Activated CD8-positive, alpha-beta memory T cell treated with anti-CD3 and anti-CD28 coated beads for 36 hours (primary cell): ENCODE results near the gene SFRP5. TPM values are rescaled to one million over a fixed set of nuclear protein-coding genes. Genes with fewer than 3 reads are reported as not detected.

Experiments
- CTCF ChIA-PET: fragments of 350-600 bp; sonication (Branson Sonifier 250); formaldehyde crosslinking; loops from one replicate; lab custom pipeline; 2021; ENCODE audit warnings: antibody characterized with exemption; lab: Charles Lee
- POLR2A ChIA-PET: fragments of 350-600 bp; sonication (Branson Sonifier 250); formaldehyde crosslinking; loops from one replicate; lab custom pipeline; 2021; ENCODE audit warnings: antibody characterized with exemption; lab: Charles Lee
- total RNA-seq, 2 experiments: library from RNA; stranded (reverse); gene quantifications; one replicate each; pipeline ENCODE4 v1.2.3, GENCODE V29; 2021

The SFRP5 gene, protein sequence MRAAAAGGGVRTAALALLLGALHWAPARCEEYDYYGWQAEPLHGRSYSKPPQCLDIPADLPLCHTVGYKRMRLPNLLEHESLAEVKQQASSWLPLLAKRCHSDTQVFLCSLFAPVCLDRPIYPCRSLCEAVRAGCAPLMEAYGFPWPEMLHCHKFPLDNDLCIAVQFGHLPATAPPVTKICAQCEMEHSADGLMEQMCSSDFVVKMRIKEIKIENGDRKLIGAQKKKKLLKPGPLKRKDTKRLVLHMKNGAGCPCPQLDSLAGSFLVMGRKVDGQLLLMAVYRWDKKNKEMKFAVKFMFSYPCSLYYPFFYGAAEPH
- under 1 TPM in 1 of 2 experiments, not detected in 1; 0.11 TPM for total RNA-seq

DNA sequence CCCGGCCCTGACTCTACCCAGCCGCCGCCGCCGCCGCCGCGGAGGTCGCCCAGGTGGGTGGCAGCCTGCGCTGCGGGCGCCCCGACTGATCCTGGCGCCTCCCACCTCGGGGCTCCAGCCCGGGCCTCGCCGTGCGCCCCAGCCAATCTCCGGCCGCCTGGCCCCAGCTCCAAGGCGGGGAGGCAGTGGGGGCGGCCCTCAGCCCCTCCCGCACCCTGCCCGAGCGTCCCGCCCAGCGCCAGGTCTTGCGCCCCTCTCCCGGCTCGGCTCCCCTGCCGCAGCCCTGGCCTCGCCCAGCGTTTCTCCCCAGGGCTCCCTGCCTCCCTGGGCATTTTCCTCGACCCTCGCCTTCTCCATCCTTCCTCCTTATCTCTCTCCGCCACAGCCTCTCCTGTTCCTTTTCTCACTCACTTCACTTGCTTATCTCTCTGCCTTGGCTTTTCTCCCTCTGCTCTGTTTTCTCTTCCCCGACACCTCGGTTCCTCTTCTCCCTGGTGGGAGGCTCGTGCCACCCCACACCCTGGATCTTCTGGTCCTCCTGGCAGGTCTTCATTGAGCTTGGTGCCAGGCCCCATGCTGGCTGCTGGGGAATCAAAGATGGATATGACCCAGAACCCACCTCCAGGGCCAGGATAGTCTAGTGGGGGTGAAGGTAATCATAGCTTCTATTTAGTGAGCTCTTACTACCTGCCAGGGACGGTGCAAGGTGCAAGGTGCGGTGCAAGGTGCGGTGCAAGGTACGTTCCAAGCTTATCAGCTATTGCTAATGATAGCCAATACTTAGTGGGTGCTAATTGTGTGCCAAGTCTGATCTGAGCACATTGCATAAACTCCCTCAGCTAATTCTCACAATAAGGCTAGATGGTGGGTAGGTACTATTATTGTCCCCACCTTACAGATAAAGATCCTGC, at the start of gene SFRP5:
Gene SFRP5 (minus strand): TSS at position 87 of the 911 bp plus-strand sequence. CDS start 166 bp downstream, outside the sequence.
- CTCF ChIA-PET: no interaction called here
- POLR2A ChIA-PET: interaction anchor here (0.5 to 0.6 kb wide), 2 partner anchors 31 to 47 kb away, joined by 3 to 6 read pairs; no protein-coding TSS in a partner anchor

DNA sequence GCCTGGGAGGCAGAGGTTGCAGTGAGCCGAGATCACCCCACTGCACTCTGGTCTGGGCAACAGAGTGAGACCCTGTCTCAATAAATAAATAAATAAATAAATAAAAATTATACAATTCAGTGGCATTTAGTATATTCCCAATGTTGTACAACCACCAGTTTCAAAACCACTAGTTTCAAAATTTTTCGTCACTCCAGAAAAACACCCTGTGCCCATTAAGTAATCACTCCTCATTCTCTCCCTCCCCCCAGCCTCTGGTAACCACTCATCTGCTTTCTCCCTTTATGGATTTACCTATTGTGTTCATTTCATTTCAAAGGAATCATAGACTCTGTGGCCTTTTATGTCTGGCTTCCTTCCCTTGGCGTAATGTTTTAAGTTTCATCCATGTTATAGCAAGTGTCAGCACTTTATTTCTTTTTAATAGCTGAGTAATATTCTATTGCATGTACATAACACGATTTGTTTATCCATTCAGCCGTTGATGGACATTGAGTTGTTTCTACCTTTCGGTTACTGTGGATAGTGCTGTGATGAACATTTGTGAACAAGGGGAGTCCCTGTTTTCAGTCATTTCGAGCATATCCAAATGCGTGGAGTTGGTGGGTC, 48.4 kb upstream of the SFRP5 start:
- POLR2A ChIA-PET: no interaction called here
- CTCF ChIA-PET: interaction anchor here (0.5 kb wide), 1 partner anchor 1737 kb away, joined by 6 read pairs; no protein-coding TSS in a partner anchor

DNA sequence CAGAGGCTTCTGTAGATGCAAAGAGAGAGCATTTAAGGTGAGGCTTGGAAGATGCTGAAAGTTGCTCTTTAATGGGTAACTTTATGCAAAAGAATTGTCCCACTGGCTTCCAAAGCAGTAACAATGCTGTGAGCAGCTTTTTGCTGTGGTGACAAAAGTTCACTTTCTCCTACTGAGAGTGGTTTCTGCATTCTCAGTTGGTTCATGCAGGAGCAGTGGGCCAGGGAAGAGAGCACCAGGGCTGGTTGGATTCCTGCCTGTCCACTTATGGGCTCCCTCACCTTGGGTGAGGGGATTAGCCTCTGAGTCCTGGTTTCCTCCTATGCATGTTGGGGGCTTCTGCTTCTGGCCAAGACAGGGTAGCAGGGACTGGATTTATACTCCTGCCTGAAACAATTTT, 46.8 kb upstream of the SFRP5 start:
- ChIA-PET POLR2A (no interaction called here), CTCF (no interaction called here)

DNA sequence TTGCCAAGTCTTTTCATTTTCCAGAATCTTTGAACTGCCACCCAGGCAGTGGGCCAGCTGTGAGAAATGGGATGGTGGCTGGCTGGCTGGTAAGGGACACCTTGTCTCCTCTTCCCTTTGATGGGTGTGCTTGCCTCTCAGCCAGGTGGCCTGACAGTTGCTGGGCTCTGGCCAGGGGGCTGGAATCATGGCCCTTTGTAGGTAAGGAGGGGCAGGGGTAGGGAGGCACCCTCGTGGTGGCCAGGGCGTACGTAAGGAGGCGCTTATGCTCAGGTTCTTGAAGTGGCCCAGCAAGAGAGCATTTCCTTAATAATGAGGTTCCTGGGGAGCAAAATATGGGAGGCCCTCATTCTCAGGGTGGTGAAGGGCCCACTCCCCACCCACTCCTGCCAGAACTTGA, 44.8 kb upstream of the SFRP5 start:
- ChIA-PET CTCF (no interaction called here), POLR2A (no interaction called here)

DNA sequence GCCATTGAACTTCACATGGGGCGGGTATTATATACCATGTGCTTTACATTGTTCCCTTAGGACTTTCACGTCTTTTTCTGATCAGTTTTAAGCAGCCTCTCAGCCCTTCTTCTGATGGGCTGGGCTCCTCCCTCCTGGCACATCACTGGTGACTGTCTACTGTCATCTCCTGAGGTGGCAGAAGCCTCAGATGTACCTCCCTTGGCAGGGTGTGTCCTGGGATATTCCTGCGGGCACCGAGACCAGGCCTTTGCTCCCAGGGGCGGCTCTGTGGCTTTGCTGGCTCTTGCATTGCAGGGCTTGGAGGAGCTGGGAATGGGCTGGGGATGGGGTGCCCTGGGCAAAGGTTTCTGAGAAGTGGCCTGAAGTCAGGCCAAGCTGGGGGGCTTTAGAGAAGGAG, 43.2 kb upstream of the SFRP5 start:
- ChIA-PET POLR2A (no interaction called here), CTCF (no interaction called here)

DNA sequence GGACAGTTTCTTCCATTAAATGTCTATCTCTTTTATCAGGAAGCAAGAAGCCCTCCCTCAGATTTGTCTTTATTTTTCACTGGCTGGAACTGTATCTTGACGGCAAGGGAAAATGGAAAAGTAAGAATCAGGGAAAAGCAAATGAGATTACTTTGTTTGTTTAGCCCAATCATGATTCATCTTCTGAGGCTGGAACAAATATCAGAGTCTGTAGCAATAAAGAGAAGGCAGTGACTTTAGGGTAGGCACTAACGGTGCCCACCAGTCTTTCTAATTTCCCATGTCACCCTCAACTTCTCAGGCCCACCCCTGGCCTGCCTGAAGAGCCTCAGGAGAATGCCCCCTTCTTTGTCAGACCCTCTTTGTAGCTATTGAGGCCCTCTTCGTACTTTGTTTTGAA, 41.5 kb upstream of the SFRP5 start:
- ChIA-PET POLR2A (no interaction called here), CTCF (interaction anchor here (1.0 kb wide), 1 partner anchor 32 kb away, joined by 3 read pairs; no protein-coding TSS in a partner anchor)

DNA sequence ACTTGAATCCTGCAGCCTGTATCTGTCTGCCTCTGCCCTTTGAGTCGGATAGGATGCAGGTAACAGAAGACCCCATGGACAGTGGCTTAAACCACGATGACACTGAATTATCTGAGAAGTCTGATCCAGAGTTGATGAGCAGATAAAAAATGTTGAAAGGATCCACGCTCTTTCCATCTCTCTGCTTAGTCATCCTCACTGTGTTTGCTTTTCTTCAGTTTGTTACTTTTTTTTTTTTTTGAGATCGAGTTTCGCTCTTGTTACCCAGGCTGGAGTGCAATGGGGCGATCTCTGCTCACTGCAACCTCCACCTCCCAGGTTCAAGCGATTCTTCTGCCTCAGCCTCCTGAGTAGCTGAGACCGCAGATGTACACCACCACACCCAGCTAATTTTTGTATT, 40.9 kb upstream of the SFRP5 start:
- POLR2A ChIA-PET: no interaction called here
- CTCF ChIA-PET: interaction anchor here (1.0 kb wide), 1 partner anchor 31 kb away, joined by 3 read pairs; no protein-coding TSS in a partner anchor

DNA sequence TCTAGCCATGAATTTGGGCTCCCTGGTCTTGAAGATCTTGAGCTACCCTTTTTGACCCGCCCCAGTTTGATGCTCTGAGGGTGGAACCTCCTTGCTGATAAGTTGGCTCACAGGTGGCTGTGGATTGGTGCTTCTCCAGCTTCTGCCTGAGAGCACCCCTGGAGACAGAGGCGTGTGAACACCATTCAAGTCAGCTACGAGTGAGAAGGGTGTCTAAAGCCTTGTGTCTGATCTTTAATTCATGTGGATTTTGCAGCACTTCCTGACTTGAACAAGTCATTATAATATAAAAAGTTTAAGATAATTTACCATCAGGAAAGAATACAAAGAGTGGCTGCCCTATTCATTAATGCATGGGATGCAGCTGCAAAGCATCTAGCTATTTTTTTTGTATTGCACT, 40.2 kb upstream of the SFRP5 start:
- ChIA-PET POLR2A (no interaction called here), CTCF (no interaction called here)

DNA sequence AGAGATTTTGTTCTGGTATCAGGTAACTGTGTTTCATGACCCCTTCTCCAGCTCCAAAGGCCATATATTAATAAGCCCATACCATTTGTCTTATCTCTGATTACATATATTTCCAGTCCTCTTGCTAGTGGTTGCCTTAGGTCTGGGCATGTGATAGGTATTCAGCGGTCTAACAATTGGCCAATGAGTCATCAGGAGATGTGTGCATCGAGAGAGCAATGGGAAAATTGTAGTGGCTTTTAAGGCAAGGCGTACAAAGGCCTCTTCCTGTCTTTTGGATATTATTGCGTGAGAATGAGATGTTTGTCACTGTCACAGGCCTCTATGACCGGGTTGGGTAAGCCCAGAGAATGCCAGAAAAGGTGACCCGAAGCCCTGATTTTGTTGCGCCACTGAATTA, 38.6 kb upstream of the SFRP5 start:
- ChIA-PET CTCF (interaction anchor here (0.7 kb wide), 1 partner anchor 19 kb away, joined by 3 read pairs; no protein-coding TSS in a partner anchor), POLR2A (no interaction called here)

DNA sequence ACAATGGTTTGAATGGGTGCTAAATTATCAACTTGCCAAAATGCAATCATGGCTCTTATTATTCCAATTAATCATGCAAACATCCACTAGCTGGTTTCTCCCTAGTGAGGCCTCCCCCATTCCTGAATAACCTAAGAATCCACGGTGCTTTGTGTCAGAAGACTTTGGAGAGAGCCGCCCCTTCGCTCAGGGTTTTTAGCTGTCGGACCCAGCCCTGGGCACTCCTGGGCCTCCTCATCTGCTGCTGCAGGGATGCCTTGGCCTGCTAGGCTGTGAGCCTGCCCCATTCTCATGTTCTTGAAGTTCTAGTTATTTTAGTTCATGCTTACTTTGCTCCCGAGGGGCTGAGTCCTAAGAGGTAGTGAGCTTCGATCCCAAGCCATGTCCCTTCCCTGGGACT, 34.1 kb upstream of the SFRP5 start:
- ChIA-PET CTCF (no interaction called here), POLR2A (no interaction called here)

DNA sequence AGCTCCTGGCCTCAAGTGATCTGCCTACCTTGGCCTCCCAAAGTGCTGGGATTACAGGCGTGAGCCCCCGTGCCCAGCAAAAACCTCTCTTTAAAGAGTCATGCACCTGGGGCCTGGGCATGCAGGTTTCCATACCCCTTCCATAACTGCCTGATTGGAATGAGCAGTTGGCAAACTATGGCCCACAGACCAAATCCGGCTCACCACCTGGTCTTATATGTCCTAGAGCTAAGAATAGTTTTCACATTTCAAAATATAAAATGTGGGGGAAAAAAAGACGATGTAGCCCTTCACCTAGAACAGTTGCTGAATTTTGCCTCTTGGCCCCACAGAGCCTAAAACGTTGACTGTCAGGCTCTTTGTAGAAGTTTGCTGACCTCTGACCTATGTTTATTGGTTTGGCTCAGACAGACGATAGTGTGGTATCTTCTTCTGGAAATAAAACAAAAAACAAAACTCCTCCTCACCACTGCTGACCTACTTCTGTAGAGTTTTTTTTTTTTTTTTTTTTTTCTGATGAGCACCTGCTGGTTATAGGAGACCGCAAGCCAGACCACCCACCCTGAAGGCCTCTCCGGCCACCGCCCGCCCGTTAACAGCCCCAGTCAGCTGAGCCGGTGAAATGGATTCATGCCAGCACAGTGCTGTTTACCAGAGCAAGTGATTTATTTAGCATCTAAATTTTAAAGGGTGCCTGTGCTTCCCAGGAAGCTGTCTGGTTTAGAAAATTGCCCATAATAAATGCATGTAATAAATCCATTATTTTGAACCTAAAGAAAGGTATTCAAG, 33.5 kb upstream of the SFRP5 start:
- ChIA-PET POLR2A (no interaction called here), CTCF (interaction anchor here (0.9 kb wide), 1 partner anchor 13 kb away, joined by 3 read pairs; no protein-coding TSS in a partner anchor)

DNA sequence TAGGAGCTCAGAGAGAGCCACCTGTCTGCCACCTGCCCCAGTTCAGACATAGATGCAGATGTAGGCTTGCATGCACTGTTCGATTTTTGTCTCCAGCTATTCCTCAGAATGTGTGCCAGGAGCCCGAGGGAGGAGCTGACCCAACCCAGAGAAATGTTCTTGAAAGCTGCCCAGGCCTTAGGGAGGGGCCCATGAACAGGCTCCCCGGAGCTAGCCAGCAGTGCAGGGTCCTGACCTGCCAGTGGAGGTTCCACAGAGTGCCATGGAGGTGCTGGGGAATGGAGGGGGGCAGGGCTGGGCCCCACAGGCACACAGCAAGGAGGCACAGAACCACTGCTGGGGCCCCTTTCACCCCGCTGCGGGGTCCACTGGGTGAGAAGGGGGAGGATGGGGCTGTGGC, 29.6 kb upstream of the SFRP5 start:
- POLR2A ChIA-PET: no interaction called here
- CTCF ChIA-PET: no interaction called here

DNA sequence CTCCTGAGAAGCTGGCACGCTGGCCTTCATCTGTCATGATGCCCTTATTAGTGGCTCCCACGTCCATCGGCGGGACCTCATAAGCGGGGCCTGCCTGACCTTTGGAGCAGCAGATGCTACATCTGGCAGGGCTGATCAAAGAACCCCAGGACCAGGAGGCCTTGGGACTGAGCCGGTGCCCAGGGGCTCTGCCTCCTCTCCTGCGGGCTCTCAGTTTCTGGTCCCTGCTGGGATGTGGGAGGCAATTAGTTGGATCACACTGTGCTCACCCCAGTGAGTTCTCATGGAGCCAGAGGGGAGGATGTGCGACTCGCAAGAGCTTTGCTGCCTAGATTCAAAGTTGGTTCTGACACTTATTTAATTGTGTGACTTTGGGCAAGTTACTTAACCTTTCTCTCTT, 28.7 kb upstream of the SFRP5 start:
- POLR2A ChIA-PET: no interaction called here
- CTCF ChIA-PET: no interaction called here

DNA sequence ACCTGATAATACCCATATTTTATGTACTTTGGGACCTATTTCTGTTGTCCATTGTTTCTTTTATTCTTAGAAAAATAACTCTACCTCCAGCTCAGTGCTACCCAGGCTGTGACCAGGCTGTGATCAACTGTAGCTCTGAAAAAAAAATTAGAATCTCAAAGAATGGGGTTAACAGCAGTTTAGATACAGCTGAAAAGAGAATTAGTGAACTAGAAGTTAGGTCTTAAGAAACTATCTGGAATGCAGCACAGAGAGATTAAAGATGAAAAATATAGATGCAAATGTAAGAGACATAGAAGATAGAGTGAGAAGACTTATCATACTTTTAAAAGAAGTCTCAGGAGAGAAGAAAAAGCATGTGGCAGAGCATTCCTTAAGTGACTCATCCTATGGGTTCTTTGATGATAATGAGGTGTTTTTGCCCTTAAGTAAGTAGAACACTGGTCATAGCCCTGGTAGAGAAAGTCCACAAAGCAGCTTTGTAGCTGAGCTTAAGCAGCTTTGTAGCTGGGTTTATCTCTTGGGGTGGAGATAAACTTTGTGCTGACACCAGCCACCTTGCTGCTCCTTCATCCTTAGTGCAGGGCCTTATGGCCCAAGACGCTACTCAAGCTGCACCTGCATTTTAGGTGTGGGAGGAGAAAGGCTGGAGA, 27.3 kb upstream of the SFRP5 start:
- ChIA-PET CTCF (no interaction called here), POLR2A (no interaction called here)

DNA sequence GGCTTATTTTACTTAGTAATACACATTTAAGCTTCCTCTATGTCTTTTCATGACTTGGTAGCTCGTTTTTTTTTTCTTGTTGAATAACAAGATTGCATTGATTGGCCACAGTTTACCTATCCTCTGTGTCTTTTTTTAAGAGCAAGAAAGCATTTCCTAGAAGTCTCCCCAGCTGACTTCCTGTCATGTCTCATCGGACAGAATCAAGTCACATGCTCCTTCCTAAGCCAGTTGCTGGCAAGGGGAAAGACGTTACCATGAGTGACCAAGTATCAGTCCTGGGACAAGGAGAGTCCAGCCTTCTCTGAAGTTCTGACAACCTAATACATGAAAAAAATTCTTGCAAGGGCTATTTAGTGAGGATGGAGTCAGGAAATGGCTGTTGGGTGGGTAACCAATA, 24.9 kb upstream of the SFRP5 start:
- ChIA-PET POLR2A (no interaction called here), CTCF (interaction anchor here (1.4 to 7.5 kb wide), 2 partner anchors 10 to 72 kb away, joined by 4 to 83 read pairs; no protein-coding TSS in a partner anchor)

DNA sequence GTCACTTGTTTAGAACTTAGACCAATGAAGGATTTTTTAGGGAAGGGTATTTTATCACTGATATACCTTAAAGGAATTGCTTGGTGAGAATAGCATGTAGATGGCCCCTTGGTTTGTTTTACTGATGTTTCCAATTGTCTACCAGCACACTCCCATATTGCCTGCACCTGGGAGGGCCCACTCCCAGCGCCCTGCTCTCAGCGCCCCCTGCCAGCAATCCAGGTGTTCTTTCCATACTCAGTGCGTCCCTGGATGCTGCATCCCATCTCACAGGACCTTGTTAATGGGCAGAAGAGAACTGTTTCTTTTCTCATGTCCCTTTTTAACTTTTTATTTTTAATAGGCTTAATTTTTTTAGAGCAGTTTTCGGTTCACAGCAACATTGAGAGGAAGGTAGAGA, 24.1 kb upstream of the SFRP5 start:
- ChIA-PET POLR2A (no interaction called here), CTCF (interaction anchor here (0.8 to 7.5 kb wide), 3 partner anchors 10 to 82 kb away, joined by 3 to 83 read pairs (median 4); partner anchors contain the start of gene MARVELD1)

DNA sequence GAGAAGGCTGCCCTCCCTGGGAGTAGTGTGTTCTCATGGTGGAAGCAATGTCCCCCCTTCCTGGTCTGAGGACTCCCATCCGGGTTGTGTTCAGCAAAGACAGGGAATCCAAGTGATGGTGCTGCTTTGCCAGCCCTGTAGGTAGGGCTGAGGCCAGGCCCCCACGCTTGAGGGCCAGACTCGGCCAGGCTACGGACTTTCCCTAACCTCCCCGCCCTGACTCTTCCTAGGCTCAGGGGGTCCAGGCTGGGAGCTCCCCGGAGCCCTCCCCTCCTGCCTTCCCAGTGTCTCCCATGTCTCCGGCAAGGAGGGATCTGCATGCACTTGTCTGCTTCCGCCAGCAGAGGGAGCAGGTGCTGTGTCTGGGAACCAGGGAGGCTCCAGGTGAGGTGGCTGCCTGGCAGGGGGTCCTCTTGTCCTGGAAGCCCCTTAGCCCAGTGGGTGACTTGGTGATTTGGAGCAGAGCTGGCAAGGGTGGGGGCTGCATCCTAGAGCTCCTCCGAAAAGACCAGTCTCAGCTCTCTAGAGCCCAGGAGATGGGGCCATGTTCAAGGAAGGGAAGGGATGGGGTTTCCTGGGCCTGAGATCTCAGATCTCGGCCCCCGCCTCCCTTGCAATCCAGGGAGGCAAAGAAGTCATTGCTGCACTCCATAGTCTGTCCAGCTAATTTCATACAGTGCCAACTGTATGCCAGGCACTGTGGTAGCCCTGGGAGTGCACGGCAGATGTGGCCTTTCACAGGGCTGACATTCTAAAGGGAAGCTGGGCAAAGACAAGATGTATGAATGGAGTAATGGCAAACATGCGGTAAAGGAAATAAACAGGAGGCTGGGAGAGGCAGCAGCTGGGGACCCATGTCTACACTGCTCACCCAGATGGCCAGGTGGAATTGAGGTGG, 20.3 kb upstream of the SFRP5 start:
- ChIA-PET CTCF (interaction anchor here (0.6 to 7.5 kb wide), 21 partner anchors 11 to 249 kb away, joined by 3 to 83 read pairs (median 3); no protein-coding TSS in a partner anchor), POLR2A (interaction anchor here (0.5 to 0.6 kb wide), 2 partner anchors 105 to 521 kb away, joined by 3 to 4 read pairs; partner anchors contain the start of gene AVPI1)
